GM04503 (cell line): ENCODE measurements around the gene GTF2H2.
"Not testable (repeated sequence)": the region's sequence is repeated elsewhere in the genome, so short reads cannot be mapped to it uniquely, and the experiment has no call there.

Experiments used
- DNase-seq: peaks from one replicate; pipeline ENCODE4 v3.0.0-alpha.2; 2012; ENCODE audit warnings: low read depth

Gene GTF2H2

DNA sequence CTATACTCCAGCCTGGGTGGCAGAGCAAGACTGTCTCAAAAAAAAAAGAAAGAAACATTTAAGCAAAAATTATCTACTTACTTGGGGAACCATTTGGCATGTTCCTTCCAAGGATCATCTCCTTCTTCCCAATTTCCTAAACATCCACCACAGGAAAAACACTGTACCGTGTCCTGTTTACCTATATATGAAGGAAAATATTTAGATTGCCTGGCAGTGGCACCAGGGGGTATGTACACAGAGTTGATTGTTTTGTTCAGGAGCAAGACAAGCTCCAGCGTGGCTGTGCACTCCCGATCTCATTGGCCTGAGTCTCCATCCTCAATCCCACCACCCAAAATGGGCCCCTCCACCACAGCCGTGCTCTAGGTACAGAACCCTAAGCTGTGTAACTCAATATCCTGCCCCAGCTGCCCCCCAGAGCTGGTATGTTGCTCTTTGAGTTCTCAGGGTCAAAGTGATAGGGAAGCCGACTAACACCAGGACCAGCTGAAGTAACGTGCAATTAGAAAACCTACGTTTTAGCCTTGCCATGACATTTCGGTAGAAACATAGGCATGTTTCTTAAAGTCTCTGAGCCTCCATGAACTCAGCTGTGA lies 56.2 kb downstream of the GTF2H2 start:
- no peak for DNase-seq

DNA sequence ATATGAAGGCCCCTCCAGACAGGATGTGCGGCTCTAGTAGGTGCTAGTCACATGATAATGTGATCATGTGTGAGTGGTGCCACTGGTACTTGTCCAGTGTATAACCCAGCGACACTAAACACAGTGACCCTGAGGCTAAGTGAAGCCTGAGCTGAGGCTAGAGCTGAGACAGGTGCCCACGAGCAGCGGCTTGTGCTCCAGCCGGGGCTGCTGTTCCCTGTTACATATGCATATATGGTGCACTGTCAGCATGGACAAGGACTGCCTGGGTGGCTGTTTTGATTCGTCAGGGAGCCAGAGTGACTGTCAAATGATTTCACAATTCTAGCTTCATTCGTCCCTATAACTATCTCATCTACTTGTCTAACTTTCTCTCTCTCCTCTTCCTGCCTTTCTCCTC lies 60.5 kb downstream of the GTF2H2 start:
- DNase-seq = not testable (repeated sequence)
